Mucosa of gallbladder (tissue), 1 donor: Measurements from ENCODE around the gene FXYD3. TPM values are rescaled to one million over a fixed set of nuclear protein-coding genes. Genes with fewer than 3 reads are reported as not detected.
"Not testable (repeated sequence)": the region's sequence is repeated elsewhere in the genome, so short reads cannot be mapped to it uniquely, and the experiment has no call there.

Source experiments
- DNase-seq: peaks from one replicate; pipeline ENCODE4 v3.0.0-alpha.2; 2020; ENCODE audit warnings: low spot score
- total RNA-seq: library from RNA; stranded (reverse); gene quantifications from one replicate; pipeline ENCODE4 v1.2.1, GENCODE V29; 2021
- donor health status: DM: no; HTN: no; CAD: no.

FXYD3 gene
- total RNA-seq, 1 donor from 2014 or later, result 139 TPM

DNA sequence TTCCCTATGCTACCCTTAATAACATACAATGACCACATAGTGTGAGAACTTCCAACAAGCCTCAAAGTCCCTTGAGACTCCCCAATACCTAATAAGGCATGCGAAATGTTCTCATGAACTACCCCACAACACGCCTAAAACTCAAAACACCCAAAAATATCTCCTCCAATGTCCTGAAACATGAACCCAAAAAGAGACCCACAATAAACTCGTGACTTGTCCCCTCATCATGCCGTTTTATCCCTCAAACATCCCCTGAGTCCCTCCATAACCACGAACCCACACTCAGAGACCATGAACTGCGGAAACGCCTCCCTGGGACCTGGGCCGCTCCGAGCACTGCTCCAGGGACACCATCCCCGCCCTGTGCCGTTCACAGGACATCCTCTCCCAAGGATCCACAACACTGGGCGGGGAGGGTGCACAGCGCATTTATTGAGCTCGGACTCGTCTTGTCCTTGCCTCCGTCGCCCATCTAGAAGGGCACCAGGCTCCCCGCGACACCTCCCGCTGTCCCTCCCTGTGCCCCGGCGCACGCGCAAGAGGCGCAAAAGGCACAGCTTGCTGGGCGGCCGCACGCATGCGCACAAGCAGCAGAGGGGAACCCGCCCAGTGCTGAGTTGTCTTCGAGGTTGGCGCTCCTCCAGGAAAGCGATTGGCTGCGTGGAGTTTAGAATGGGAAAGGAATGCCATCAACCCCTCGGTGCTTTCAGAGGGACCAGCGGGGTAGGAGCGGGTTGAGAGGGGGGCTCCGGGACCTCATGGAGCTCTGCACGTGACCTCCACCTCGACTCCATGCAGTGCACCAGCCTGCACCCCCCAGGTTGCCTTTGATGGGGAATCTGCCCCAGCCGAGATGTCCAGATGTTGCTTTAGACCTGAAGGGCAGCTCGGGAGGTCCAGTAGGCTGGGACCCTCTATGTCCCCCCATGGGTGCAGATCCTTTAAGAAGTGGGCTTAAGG lies 8.8 kb downstream of the FXYD3 start:
- DNase-seq, result peak; percentile 93

DNA sequence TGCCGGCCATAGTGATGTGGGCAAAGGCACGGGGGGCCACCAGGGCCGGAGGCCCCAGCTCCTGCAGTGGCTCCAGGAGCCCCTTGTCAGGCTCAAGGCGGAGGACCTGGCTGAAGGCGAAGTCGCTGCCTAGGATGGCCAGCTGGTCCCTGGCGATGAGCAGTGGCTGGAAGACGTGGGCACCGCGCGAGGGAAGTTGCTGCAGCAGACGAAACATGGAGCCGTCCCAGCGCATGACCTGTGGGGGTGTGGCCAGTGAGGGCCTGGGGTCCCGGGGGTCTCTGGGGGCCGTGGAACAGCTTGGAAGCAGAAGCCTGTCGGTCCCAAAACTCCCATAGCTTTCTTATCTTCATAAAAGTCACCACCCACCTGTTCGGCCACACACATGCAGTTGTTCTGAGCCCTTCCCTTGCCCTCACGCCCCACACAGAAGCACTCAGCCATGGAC lies 9.7 kb downstream of the FXYD3 start:
- no peak for DNase-seq

DNA sequence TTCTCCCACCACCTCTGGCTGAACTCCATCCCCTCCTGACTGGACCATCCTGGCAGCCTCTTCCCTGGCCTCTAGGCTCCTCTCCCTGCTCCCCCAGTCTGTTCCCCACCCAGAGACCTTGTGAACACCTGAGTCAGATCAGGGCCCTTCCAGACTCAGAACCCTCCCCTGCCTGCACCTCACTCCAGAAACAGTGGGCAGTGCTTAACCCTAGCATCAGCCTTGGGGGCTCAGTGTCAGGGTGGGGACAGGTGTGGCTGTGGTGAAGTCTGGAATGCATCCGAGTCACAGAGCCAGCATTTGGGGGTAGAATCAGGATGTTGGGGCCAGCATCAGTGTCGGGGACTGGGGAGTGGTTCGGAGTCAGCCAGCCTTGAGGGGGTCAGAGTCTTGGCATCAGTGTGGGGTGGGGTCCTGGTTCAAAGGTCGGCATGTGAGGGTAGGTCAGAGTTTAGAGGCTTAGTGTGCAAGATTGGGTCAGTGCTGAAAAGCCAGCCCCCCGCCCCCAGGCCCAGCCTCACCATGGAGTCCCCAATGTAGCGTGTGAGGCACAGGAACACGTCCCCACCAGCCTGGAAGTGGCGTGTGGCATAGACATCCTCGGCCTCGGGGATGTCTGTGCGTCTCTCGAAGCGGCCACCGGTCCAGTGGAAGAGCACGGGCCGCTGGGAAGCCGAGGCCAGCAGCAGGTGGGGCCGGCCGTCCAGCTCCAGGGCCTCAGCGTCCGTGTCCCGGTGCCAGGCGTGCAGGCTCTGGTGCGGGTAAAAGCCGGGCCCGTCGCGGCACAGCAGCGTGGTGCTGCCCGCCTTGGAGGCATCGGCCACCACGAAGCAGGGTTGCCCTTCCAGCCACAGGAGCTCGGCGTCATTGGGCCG lies 10.4 kb downstream of the FXYD3 start:
- DNase-seq, result no peak

DNA sequence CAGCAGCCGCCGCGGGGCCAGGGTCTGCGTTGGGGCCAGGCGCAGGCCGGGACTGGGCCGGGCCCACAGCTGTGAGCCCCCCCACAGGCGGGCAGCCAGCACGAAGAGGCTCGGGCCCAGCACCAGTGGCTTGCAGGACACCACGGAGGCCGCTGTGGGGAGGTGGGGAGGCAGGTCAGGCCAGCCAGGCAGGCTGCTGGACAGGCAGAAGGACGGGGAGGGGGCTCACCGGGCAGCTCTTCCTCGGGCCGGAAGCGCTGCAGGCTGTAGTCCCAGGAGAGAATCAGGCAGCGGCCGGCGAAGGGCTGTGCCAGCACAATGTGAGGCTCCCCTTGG lies 11.0 kb downstream of the FXYD3 start:
- DNase-seq, result no peak

DNA sequence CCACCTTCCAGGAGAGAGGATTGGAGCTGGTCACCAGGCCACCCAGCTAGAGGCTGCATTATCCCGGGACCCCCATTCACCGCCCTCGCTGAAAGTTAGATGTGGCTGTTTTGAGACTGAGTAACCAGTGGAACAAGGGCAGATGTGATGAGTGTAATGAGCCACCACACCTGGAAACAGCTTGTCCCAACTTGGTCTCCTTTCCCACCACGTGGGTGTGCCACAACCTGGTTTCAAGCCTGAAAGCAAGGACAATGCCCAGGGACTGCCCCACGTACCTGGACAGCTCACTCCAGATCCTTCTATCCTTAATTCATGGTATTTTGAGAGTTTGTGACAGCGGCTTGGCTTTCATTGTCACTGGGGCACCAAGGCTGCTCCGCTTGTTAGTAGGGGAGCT lies 12.2 kb downstream of the FXYD3 start:
- DNase-seq, result no peak

DNA sequence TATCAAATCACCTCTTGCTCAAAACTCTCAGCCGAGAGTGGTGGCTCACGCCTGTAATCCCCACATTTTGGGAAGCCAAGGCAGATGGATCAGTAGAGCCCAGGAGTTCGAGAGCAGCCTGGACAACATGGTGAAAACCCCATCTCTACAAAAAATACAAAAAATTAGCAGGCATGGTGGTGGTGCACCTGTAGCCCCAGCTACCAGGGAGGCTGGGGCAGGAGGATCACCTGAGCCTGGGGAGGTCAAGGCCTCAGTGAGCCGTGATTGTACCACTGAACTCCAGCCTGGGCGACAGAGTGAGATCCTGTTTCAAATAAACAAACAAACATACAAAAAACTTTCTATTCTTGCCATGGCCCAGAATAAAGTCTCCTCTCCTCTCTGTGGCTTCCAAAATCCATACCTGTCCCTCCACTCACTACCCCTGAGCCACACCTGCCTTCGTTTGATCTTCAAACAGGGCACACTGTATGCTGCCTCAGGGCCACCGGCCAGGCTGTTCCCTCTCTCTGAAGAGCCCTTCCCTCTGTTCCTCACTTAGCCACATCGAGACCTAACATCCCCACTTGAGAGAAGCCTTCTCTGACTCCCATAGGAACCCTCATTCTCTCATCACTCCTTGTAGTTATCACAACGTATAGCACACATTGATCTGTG lies 12.9 kb downstream of the FXYD3 start:
- DNase-seq, result no peak

DNA sequence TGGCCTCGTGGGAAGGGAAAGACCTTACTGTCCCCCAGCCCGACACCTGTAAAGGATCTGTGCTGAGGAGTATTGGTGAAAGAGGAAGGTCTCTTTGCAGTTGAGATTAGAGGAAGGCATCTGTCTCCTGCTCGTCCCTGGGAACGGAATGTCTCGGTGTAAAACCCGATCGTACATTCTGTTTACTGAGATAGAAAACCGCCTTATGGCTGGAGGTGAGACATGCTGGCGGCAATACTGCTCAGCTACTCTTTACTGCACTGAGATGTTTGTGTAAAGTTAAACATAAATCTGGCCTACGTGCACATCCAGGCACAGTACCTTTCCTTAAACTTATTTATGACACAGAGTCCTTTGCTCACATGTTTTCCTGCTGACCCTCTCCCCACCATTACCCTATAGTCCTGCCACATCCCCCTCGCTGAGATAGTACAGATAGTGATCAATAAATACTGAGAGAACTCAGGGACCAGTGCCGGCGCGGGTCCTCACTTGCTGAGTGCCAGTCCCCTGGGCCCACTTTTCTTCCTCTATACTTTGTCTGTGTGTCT lies 14.2 kb downstream of the FXYD3 start:
- not testable (repeated sequence) for DNase-seq

DNA sequence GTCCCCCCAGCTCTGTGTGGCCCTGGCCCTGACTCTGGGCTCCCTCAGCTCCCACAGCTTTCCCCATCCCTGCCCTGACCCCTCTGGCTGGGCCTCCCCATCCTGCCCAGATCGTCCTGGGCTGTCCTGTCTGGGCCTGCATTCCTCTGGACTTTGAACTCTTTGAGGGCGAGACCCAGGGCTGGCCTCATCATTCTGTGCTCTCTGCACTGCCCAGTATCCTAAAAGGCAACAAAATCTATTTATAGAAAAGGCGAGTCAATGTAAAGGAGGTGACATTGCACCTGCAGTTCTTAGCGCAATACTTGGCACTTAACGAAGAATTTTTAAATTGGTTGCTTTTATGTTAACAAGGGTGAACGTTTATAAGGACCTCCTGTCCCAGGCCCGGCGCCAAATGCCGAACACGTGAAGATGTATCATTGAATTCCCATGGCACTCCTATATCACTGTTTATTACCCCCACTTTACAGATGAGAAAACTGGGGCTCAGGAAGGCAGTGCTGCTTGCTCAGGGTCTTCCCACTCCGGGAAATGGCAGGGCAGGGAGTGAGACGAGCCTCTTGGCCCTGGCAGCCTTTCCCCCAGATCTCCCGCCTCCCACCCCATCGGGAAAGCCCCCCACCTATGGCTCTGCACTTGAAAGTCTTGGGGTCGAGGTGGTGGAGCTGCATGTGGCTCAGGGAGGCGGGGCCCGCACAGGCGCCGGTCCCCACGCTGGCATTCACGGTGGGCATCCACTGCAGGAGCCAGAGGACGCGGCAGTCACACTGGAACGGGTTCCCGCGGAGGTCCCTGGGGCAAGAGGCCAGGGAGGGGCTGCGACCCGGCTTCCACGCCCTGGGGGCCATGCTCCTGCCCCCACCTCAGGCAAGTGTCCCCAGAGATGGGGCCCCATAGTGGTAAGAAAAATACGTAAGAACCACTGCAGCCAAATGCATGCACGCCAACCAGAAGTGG lies 15.4 kb downstream of the FXYD3 start:
- DNase-seq, result no peak

DNA sequence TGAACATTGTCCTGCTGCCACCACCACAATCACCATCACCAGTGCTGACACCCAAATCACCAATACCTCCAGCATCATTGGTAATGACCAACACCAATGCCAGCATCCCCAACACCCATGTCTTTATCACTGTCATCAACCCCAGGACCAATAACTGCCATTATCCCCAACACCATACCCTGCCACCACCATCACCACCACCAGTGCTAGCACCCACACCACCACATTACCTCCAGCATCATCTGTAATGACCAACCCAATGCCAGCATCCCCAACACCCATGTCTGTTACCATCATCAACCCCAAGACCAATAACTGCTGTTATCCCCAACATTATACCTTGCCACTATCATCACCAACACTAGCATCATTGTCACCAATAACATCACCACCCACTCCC lies 16.6 kb downstream of the FXYD3 start:
- DNase-seq, result no peak

DNA sequence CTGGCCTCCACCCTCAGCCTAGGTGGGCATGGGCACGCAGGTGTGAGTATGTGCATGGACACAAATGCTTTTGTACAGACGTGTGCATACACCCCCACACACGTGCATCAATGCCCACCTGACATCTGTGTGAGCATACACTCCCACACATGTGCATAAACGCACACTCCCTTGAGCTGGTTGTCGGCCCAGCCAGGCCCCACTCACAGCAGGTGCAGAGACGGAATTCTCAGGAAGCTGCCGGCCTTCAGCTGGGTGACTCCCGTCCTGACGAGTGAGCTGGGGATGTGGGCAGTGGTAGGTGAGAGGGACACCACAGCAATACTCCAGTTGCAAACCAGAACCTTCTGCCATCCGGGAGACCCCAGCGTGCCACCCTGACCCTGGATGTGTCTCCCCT lies 18.2 kb downstream of the FXYD3 start:
- DNase-seq, result no peak

DNA sequence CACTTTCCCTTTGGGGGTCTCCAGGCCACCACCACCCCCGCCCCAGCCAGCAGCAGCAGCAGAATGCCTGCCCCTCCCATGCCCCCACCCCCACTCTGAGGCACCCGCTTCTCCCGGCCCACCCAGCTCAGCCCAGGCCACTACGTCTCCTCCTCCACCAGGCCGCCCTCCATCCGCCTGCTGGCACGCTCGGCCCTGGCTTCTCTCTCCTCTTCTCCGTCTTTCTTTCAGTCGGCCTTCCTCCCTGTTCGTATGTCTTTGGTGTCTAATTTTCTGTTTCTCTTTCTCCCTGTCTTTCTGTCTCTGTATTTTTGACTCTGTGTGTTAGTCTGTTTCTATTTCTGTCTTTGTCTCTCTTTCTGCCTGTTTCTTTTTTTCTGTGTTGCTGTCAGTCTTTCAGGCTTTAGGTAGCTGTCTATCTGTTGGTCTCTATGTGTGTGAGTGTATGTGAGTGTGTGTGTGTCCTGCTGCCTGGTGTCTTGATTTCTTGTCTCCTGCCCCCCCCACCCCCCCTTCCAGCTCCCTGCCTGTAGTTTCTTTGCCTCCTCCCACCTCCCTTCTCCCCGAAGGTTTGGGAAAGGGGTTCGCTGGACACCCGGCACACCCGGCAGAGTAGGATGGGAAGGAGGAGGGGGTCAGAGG lies 19.1 kb downstream of the FXYD3 start, which contains the start of gene LGI4:
LGI4 (minus strand) TSS at position 459 of the 642 bp plus-strand sequence; CDS start at position 80, 379 bp downstream.
- DNase-seq, result no peak

DNA sequence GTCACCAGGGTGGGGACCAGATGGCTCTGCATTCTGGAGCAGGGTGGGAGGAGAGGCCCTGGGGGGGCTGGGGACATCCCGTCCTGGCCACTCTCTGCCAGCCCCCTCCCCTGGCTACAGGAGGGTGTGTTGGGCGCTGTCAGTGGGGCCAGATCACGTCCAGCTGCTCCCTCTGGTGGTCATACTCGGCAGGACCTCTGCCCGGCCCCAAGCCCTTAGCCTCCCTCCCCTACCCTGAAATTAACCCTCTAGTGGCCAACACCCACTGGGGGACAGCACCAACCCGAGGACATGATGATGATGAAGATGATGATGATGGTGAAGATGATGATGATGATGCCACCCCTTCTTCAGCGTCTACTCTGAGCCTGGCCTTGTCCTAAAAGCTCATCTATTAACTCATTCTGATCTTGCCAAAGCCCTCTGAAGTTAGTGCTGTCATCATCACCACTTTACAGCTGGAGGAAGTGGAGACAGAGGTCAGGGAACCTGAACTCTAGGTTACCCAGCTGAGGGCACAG lies 19.8 kb downstream of the FXYD3 start:
- DNase-seq, result peak; percentile 72

DNA sequence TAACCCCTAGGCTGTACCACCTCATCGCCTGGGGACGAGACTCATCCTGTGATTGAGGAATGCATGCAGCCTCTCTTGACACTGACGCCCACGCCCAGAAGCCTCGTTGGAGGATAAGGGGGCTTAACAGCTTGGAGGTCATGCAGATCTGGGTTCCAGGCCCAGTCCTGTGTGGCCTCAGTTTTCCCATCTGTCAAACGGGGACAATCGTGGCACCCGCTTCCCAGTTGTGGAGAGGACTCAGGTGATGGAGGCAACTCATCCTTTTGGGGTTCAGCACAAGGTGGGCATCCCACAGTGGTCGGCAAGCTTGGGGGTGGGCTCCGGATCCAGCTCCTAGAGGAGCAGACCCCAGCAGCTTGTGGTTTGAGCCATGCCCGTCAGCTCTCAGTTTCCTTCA lies 20.6 kb downstream of the FXYD3 start:
- no peak for DNase-seq

DNA sequence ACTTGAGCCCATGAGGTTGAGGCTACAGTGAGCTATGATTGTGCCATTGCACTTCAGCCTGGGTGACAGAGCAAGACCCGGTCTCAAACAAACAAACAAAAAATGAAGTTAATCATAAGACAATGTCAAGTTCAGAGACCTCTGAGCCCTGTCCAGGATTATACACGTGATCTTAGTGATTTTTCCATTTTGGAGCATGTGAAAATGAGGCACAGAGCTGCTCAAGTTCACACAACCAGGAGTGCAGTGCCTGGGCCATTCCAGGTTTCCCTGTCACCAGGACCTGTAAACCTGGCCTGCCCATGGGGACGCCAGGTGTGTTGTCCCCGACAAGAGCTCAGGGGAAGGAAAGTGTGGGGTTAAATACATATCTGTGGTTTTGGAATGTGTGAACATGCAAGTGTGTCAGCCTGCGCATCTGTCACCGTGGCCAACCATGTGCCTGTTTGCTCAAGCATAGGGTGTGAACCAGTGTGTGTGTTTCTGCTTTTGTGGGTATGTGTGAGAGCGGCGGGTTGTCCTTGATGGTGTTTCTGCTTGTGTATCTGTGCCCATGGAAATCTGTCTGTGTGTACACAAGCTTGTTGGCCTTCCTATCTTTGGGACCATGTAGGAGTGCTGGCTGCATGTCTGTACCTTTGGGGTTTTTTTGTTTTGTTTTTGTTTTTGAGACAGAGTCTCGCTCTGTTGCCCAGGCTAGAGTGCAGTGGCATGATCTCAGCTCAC lies 21.5 kb downstream of the FXYD3 start:
- DNase-seq, result no peak

DNA sequence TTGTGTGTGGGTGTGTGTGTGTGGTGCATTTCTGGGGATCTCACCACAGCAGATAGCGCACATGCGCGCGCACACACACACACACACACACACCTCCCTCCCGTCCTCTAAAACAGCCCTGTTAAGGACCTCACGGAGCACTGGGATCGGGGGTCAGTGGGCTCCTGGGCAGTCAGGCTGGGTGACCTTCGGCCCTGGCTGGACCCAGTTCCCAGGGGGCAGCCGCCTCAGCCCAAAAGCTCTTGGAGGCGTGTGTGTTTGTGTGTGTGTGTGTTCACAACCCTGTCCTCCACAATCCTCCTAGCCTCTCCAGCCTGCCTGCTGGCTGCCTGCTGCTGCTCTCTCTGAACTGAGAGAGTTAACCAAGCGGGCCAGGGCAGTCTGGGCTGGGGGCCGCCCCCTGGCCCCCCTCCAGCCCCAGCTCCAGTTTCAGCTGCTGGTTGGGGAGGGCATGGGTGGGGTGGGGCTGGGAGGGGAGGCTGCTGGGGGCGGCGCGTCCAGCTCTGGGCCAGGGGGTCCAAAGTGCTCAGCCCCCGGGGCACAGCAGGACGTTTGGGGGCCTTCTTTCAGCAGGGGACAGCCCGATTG lies 22.8 kb downstream of the FXYD3 start, which contains the start of gene FXYD1:
FXYD1 (plus strand) TSS at position 520 of the 588 bp plus-strand sequence. CDS start 1,256 bp downstream, outside the sequence.
- DNase-seq, result no peak

DNA sequence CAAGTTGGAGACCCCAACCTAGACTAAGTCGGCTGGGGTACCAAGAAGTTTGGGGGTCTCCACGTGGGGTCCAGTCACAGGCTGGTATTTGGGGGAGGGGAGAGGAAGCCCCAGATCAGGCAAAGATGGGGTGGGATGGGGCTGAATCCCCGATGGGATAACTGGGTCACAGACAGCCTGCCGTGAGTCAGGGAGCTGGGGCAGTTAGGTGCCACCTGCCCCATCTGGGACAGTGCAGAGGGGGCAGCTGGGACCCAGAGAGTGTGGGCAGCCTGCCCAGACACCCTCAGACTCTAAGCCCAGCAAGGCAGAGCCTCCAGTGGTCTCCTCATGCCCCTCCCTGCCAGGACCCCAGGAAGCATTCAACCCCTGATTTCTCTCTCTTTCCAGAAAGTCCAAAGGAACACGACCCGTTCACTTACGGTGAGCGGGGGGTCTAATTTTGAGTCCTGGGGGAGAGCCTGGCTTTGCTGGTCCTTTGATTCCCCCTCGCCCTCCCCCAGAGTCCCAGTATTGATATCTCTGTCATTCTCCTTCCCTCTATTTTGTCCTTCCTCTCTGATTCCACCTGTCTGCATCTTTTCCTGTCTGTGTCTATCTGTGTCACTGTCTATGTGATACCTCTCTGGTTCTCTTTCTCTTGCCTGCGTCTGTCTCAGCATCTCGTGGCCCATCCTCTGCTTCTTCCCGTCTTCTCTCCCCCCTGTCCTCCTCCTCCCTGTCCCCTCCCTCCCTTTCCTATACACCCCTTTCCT lies 24.8 kb downstream of the FXYD3 start:
- no peak for DNase-seq

DNA sequence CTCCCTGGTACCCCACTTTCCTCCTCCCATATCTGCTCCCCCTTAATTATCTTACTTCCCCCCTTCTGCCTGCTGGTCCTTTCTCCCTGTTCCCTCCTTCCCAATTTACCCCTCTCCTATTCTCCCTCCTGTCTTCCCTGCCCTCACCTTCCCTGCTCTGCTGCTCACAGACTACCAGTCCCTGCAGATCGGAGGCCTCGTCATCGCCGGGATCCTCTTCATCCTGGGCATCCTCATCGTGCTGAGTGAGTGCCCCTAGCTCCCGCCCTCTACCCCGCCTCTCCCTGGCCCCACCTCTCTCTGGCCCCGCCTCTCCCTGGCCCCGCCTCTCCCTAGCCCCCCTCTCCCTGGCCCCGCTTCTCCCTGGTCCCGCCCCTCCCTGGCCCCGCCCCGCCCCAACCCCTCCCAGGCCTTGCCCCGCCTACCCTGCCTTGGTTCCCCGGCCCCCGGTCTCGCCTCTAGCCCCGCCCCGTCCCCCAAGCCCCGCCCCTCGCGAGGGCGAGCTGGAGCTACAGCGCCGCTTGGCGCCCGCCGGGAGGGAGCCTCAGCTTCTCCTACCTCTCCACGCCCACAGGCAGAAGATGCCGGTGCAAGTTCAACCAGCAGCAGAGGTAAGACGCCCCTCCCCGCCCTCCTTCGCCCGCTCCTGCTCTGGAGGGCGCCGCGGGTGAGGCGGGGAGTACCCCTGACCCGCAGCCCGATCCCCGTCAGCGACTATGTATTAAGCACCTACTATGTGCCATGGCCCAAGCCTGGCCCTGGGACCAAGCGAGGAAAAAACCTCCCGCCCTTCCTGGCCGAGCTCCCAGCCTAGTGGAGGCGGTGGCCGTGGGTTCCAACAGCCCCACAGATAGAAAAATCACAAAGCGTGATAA lies 25.6 kb downstream of the FXYD3 start:
- DNase-seq, result peak; percentile 92
